Mammary epithelial cell (primary cell): ENCODE measurements around the gene DENND10.
A peak's percentile ranks its signal among the peaks of the same experiment; 100 is the strongest.

ENCODE experiments used
- CTCF ChIP-seq, 2 donors: IDR thresholded peaks in 1 of 2; conservative IDR thresholded peaks in 1 of 2; 2 replicates each; pipeline ENCODE4 v1.5.1; 2011 to 2012; ENCODE audit warnings: inconsistent platforms in 2 of 2, low read length in 2 of 2, mild to moderate bottlenecking in 2 of 2, control low read depth in 1 of 2, low read depth in 1 of 2; ENCODE audit not compliant: insufficient read depth in 1 of 2; ENCODE audit errors: extremely low read depth in 1 of 2
- EZH2 ChIP-seq: IDR thresholded peaks from 2 replicates; pipeline ENCODE4 v1.6.1; 2012; ENCODE audit warnings: low read length, inconsistent platforms, borderline replicate concordance

GRCh38 chr10:119178372-119179119 is 74.6 kb downstream of the DENND10 start, which contains the start of gene PRDX3:
- TF ChIP-seq CTCF (conservative IDR thresholded peaks at IDR 0.05 in 1 of 2, IDR thresholded peaks at IDR 0.05 in 1 of 2; ENCODE audit: extremely low read depth in 1 of 2, insufficient read depth in 1 of 2, low read depth in 1 of 2, low read length in 2 of 2) = peak in 1 of 2 donors; percentile 15
- TF ChIP-seq EZH2 = no peak
